H1 (cell line): ENCODE data around the gene TRMT44. TPM values are rescaled to one million over a fixed set of nuclear protein-coding genes. Genes with fewer than 3 reads are reported as not detected.

Source experiments
- CHD7 ChIP-seq: fragments of 300-600 bp; sonication (generic); IDR thresholded peaks from 2 replicates; pipeline ENCODE4 v1.7.1; 2012; ENCODE audit warnings: low read length, moderate library complexity, mild to moderate bottlenecking, inconsistent platforms; ENCODE audit not compliant: insufficient replicate concordance
- GTF2F1 ChIP-seq: IDR thresholded peaks from 2 replicates; pipeline ENCODE4 v1.6.1; 2012; ENCODE audit warnings: low read depth, low read length, improper control_type of control experiment, borderline replicate concordance
- SUZ12 ChIP-seq: fragments of 200-600 bp; sonication (generic); IDR thresholded peaks from 2 replicates; pipeline ENCODE4 v1.6.1; 2012; ENCODE audit warnings: mild to moderate bottlenecking, inconsistent platforms, low read length, moderate library complexity, mixed read lengths
- polyA plus RNA-seq, 7 experiments: library from polyadenylated mRNA; depleted of rRNA in 3 of 7; stranded (reverse) in 5 of 7; unstranded in 2 of 7; fragments of >200 nt in 5 of 7; fragments of 200-250 nt in 2 of 7; gene quantifications; 1 replicate in 5 of 7; 2 replicates in 1 of 7; 4 replicates in 1 of 7; pipeline versions ENCODE4 v1.2.1 to v1.2.3, GENCODE V29; 2011 to 2013; ENCODE audit warnings: missing spikeins in 2 of 7, mixed read lengths in 2 of 7
- total RNA-seq: library from RNA; stranded (reverse); fragmentation: NEBNext Ultra II Directional; extraction: Animal tissue kit (Norgen Biotek cat#: 25700); gene quantifications from 2 replicates; pipeline ENCODE4 v1.2.1, GENCODE V29; 2021

Gene TRMT44
- total and polyA plus RNA-seq, 2 of the 8 experiments (the other 6 are each of a cell fraction or from before 2014, with no cell fraction given), result 8.6 to 23.9 TPM

- TF ChIP-seq CHD7 (no peak), SUZ12 (no peak), GTF2F1 (no peak)
Observed at GRCh38 chr4:8403976-8404375, 36.6 kb upstream of the TRMT44 start (continued).
